Erythroblast (primary cell): Measurements from ENCODE around the gene GRIK4.

Source experiments
- DNase-seq, 2 experiments: peaks; one replicate each; lab custom pipeline; 2025; lab: John Stamatoyannopoulos, UW
- GATA1 ChIP-seq: IDR thresholded peaks from 2 replicates; pipeline ENCODE4 v1.6.1; 2011; ENCODE audit warnings: low read depth, mild to moderate bottlenecking, control low read depth, low read length, moderate library complexity
- POLR2A ChIP-seq: IDR thresholded peaks from 2 replicates; pipeline ENCODE4 v1.6.1; 2011; ENCODE audit warnings: mild to moderate bottlenecking, low read length

Gene GRIK4

DNA sequence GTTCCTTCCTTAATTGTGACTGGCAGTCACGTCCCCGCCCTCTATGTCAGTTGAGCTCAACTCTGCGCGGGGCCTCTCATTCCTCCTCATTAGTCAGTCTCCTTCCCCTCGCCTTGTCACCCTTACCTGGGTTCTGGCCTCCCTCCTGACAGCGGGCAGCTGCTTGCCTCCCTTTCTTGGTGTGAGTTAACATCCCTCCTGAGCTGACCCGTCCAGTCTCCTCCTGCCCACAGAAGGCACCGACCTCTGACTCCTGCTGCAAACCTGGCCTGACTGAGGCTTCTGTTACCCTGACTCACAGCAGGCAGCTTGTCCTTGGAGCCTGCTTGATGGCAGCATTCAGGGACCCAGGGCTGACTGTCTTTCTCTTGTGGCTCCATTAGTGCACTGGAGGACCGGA is 45.2 kb downstream of the GRIK4 start:
- no peak for DNase-seq
- TF ChIP-seq GATA1 = no peak
- no peak for TF ChIP-seq POLR2A

DNA sequence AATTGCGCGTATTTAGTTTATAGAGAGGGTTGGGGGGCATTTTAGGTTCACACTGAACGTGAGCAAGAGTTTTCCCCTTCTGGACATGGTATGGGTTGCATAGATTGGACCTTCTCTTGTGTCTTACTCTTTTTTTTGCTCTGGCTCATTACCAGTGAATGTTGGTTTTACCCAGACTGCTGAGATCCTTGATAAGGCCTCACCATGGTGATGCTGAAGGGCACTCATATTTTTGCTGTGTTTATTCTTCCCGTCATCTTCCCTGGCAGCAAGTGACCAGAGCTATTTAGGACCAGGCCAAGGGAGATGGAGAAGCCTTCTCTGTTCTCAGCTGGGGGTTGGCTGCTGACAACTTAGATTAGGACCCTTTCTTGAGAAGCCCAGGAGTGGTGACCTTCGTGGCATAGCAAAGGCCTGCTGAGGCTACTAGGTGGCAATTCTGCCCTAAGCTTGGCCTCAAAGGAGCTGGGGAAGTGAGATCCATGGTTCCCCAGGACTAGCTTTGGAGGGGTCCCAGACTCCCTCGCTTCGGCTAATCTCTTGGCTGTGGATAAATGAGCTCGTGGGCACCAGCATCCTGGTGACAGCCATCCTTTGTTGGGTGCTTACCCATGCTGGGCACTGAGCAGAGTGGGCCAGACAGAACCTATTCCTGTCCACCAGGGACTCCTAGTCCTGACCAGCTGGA is 47.3 kb downstream of the GRIK4 start:
- DNase-seq = no peak
- no peak for TF ChIP-seq POLR2A
- TF ChIP-seq GATA1 = no peak

DNA sequence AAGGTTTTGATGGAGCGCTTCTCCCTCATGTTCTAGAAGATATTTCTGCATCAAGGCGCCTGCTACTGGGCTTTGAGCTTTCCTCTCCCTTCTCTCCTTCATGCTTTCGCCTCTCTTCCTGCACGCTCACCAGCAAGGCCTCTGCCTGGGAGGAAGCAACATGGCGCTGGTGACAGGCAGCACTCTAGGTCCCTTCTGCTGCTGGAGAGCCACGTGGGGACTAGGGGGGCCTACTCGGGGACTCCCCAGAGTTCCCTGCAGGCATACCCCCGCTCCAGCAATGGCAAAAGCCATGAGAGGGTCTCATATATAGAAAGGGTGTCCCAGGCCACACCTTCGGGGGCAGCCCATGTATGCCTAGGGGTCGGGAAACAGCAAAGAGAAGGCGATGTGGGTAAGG is 49.7 kb downstream of the GRIK4 start:
- DNase-seq = no peak
- no peak for TF ChIP-seq POLR2A
- no peak for TF ChIP-seq GATA1

DNA sequence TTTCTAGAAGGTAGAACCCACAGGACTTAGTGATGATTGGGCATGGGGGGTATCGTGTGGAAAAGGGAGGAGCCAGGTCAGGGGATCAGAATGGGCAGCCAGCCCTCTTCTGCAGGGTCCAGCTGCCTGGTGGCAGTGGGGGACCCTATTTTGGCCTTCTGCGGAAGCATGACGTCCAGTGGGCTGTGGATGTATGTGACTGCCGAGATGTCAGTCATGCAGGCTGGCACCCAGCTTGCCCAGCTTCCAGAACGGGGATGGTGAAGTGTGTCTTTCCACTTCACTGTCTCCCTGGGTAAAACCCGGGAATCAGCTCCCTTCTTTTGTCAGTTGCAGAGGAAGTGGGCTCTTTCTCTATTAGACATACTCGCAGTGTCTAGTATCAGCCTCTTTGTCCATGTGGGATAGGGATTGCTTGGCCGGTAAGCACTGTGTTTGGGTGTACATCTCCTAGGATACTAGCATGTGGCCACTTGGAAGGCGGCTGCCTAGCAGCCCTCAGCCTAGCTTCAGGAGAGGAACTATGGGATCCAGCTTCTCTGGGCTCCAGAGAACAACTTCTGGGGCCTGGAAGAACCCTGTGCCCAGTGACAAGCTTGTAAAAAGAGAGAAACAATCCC is 51.4 kb downstream of the GRIK4 start:
- TF ChIP-seq GATA1 (no peak), POLR2A (no peak)
- DNase-seq = no peak

DNA sequence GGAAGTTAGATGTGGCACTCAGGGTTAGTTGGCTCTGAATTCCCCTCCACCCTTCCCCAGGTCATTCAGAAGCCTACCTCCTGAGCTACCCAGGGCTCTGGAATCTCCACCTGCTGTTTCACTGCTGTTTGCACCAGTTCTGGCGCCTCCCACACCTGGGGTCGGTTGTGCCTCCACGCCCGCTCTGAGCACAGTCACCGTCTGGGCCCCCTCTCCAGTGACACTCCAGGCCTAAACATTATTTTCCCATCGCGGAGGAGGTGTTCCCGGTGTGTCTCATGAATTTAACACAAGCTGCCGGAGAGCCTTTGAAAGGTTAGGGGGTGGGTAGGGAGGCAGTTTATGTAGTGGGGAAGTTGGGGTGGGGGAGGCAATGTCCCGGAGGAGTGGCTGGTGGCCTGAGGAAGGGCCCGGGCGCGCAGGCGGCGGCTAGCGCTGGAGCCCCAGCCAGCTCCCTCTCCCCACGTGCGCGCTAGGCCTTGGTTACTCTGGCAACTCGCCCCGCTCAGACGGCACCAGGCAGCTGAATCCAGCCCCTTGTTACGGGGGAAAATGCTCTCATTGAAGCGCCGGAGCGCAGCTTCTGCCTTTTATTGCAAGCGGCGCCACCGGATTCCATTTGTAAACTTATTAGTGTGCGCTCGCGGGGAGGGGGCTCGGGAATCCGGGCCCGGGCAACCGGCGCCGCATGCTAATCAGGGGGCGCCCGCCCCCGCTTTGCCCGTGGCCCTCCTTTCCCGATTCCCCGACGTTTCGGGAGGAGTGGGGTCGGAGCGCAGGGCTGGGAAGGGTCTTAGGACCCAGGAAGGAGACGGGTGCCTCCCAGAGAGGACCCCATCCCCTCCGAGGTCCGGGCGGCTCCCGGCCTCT is 52.4 kb downstream of the GRIK4 start:
- DNase-seq = no peak

DNA sequence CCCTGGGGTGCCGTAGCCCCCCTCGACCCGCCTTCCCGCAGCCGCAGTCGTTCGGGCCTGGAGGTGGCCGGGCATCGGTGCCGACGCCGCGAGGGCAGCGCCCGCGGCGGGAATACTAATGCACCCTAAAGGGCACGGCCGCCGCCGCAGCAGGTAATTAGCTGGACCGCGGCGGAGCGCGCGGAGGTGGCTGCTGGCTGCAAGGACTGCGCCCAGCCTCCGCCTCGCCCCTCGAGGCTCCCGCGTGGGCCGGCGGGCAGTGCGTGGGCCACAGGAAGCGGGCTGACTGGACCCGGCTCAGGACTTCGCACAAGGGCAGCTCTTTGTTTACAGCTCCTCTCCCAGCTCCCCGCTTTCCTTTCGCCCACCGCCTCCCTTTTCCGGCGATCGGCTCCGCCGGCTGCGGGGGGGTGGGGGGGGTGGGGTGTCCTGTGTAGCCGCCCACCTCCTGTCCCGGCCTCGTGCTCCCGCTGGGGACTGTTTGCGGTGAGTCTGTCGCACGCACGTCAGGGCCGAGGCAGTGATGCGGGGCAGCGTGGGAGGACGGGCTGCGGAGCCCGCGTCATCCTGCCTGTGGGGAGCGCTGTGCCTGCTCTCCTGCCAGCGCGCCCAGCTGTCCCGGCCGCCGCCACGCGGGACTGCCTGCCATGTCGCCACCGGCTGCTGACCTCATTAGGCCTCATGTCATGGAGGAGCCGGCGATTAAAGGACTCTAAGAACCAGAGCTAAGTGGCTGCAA is 53.2 kb downstream of the GRIK4 start:
- no peak for DNase-seq
- TF ChIP-seq POLR2A = no peak
- TF ChIP-seq GATA1 = no peak

More for the DNA sequence above, 52.4 kb downstream of the GRIK4 start:
- TF ChIP-seq POLR2A = no peak
- no peak for TF ChIP-seq GATA1

DNA sequence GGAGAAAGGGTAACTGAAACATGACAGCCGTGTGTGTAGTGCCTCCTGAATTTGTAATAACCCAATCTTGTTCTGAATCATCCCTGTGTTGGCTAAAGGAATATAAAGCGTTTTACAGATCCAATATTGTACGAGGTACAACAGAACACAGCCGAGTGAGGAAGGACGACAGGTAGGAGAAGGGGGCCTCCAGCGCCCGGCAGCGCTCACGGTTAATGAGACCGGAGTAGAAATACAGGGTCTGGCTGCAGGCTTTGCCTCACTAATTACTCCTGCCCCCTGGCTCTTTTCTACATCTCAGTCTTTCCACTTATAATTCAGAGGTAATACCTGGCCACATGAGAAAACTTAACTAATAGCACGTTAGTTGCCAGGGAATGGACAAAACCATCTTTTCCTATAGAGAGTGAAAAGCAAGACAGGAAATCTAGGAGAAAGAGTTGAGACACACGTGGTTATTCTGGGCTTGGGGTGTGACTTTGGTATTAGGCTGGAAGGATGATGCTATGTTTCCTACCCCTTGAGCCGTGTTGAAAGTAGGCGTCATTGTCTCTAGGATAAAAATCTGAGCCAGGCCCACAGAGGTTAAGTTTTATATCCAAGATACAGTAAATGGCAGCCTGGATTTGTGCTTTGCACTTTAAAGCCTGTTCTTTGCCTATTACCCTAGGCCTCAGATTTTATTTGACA is 54.1 kb downstream of the GRIK4 start:
- DNase-seq = no peak
- no peak for TF ChIP-seq GATA1
- no peak for TF ChIP-seq POLR2A

DNA sequence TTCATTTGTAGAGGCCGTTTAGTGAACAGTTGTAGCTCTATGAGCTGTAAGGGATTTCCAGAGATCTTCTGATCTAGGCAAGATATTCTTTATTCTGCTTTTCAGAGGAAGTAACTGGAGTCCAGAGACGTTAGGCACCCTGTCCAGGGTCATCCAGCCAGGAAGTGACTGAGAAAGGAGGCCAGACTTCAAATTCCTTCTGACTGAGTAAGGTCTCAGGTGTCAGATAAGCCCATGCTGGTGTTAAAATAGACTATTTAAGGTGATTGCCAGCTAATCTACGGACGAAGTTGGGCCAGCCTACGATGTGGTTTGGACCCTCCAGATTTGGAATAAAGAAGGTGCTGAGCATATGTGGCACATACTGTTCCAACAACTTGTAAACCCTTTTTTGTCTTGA is 54.6 kb downstream of the GRIK4 start:
- TF ChIP-seq GATA1 = no peak
- TF ChIP-seq POLR2A = no peak
- DNase-seq = no peak

DNA sequence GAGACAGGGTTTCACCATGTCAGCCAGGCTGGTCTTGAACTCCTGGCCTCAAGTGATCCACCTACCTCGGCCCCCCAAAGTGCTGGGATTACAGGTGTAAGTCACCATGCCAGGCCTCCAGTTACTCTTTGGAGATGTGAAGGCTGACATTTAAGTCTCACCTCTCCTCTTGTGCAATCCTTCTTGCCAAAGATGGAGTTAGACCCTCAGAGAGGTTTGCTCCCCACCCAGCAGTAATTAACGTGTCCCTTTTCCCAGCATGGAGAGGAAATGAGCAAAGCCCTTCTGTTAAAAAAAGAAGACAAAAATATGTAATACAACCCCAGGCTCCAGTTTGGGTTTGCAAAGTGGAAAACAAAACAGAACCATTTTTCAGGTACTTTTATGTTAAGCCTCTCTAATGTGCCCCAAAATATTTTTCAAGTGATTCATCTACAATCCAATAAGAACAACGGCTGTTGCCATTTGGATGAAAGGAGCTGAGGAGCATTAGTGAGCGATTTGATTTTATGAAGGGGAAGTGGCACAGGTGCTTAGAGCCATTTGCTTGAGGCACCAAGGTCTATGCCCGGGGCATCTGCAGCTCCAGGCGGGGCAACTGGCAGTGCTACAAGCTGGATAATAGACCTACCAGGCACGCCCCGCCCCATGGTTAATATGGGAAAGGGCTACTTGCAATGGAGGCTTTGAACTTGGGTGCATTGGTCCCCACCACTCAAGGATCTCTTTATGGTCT is 57.2 kb downstream of the GRIK4 start:
- TF ChIP-seq GATA1 = no peak
- TF ChIP-seq POLR2A = no peak
- no peak for DNase-seq

DNA sequence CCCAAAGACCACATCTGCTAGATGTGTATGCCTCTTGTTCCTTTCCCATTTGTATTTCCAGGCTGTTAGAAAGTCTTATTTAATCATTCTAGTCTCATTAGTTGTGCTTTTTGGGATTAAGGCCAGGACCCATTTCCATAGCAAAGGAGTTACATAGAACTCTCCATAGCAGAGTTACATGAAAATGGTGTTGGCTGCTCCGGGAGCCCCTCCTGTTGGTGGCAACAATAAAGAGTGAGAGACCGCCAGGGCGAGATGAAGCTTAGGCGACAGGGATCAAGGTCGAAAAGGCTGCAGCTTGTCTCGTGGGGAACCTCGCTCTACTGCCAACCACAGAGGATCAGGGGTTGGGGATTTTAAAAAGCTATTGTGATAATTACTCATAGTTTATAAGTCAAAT is 58.3 kb downstream of the GRIK4 start:
- no peak for DNase-seq
- no peak for TF ChIP-seq GATA1
- TF ChIP-seq POLR2A = no peak

DNA sequence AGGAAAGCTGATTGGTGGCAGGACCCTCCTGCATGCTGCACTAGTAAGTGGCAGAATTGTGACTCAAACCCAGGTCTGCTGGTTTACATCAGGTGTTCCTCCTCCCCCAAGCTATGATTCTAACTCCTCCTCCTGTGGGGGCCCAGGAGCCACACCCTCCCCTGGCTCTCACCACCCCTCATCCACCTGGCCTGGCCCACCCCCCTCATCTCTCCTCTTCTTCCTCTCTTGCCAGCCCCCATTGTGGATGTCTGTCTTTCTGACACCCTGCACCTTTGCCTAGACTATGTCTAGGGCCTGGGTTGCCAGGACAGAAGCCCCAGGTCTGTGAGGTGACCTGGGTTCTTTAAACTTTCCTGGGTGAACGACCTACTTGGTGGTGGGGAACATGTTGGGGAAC is 59.9 kb downstream of the GRIK4 start:
- DNase-seq = no peak
- TF ChIP-seq POLR2A = no peak
- TF ChIP-seq GATA1 = no peak

DNA sequence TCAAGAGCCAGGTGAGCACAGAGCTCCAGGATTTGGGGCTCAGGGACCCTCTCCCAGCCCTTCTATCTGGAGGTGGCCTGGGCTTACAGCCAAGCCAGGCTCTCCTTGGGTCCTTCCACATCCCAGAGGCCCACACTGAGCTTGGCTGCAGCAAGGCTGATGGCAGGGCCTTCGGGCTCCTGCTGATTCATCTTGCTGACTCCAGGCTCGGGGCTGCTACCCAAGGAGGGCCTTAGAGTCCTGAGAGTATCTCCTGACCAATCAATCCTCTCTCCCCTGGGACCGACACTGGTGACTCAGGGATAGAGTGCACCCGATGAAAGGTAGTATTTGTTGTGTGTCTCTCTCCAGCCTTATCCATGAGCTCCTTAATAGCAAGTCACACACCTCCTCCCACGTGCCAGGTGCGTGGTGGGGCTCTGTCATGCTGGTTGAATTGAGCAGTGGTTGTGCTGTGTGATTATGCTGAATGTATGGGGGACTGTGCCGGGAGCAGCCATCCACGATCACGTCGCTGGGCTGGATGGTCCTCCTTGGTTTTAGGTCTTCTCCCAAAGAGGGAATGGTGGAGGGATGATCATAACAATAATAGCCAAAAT is 62.3 kb downstream of the GRIK4 start:
- DNase-seq = no peak
- TF ChIP-seq POLR2A = no peak
- TF ChIP-seq GATA1 = no peak

DNA sequence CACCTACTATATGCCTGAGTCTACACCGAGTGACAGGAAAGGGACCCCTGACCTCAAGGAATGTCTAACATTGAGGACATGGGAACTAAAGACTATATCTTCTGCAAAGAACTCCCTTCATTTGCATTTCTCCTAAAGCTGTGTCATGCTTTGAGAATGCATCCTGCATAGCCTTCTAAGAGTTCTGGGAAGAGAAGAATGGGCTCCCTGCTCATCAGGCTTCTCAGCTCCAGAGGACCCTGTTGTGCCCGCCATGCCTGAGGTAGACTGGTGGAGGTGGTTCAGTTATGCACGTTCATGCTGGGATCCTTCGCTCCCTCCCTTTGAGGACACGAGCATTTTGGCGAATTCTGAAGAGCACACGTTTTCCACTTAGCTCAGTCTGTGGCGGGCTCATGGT is 63.3 kb downstream of the GRIK4 start:
- no peak for TF ChIP-seq POLR2A
- TF ChIP-seq GATA1 = no peak

More for the DNA sequence above, 63.3 kb downstream of the GRIK4 start:
- DNase-seq = no peak
